GF-D8 (cell line): Measurements from ENCODE around the gene GADL1.

Source experiments
- DNase-seq: peaks from one replicate; lab custom pipeline; 2025; lab: John Stamatoyannopoulos, UW

The GADL1 gene

GRCh38 chr3:30878862-30879261, 15.6 kb downstream of the GADL1 start:
- no peak for DNase-seq

DNA sequence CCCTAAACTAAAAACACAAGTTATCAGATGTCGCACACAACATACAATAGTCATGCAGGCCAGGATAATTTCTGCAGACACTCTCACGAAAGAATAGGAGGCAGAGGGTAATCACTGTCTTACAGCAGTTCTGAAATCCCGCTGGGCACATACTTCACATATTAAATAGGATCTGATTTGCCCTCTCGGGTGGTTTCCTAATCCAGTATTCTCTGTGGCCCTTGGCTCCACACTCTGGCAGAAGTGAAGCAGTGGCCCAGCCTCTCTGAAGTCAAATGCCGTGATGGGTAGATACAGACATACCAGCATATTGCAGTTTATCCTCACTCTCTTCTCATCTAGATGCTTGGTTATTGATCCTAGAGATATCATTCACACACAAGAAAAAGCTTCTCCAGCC, 19.0 kb downstream of the GADL1 start:
- DNase-seq: no peak

DNA sequence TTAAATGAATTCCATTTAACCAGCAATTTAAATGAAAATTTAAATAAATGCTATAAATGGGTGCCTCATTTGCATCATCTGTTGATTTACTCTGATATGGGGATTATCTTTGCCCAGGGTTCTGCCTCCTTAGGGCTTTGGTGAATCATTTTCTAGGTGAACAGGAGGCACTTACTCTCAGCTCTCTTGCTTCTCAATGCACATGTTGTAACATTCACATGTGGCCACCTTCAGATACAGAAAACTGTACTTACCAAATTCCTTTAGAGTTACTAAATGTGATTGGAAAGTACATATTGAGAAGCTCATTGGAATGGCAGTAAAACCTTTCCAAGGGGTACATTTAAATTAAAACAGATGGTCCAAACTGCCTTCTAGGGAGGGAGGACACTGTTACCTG, 20.8 kb downstream of the GADL1 start:
- DNase-seq: no peak

DNA sequence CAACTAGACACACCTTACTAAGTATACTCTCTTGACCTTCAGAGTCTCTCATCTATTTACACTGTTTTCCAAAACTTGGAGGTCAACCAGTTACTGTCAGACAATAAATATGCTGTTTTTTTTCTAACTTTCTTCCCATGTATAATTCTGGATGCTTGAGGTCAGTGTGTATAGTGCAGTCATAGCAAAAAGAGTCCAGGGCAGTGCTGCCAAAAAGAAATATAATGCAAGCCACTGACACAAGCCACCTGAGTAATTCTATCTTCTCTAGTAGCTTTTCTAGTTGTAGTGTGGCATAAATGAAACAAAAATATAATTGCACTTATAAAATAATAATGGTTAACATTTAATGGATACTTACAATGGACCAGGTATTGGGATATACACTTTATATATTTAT, 21.6 kb downstream of the GADL1 start:
- DNase-seq: no peak

GRCh38 chr3:30871720-30872119, 22.7 kb downstream of the GADL1 start:
- no peak for DNase-seq

DNA sequence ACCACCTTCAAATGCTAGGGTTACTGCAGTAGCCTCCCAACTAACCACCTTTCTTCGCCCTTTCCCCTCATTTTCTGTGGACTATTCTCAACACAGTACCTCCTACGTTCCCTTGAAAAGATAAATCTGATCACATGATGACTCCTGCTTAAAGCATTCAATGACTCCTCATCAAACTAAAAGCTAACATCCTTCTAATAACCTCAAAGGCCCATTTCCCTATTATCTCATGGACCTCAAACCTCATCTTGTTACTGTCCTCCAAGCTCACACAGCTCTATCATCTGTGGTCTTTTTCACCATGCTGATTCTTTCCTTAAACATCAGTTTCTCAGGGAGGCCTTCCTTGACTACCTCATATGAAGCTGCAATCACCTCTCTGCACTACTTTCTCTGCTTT, 29.6 kb downstream of the GADL1 start:
- no peak for DNase-seq

- no peak for DNase-seq
Measured at GRCh38 chr3:30864132-30864531, 30.3 kb downstream of the GADL1 start.

DNA sequence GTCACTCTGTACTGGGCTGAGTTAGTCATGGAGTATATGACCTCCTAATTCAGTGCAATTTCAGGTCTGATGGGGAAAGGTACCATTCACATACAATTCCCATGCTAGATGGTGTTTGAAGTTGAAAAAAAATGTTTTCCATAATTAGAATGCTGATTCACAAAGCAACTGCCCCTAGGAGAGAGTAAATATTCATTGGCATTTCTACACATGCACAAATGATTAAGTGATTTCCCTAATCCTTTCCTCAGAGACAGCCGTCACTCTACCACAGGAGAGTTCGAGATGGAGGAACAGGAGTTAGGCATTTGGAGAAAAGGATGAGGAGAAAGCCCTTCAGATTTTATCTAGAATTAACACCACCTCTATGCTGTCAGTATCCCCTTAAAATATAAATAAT, 32.5 kb downstream of the GADL1 start:
- DNase-seq: no peak

- no peak for DNase-seq
Measured at GRCh38 chr3:30858894-30859389, 35.5 kb downstream of the GADL1 start.

DNA sequence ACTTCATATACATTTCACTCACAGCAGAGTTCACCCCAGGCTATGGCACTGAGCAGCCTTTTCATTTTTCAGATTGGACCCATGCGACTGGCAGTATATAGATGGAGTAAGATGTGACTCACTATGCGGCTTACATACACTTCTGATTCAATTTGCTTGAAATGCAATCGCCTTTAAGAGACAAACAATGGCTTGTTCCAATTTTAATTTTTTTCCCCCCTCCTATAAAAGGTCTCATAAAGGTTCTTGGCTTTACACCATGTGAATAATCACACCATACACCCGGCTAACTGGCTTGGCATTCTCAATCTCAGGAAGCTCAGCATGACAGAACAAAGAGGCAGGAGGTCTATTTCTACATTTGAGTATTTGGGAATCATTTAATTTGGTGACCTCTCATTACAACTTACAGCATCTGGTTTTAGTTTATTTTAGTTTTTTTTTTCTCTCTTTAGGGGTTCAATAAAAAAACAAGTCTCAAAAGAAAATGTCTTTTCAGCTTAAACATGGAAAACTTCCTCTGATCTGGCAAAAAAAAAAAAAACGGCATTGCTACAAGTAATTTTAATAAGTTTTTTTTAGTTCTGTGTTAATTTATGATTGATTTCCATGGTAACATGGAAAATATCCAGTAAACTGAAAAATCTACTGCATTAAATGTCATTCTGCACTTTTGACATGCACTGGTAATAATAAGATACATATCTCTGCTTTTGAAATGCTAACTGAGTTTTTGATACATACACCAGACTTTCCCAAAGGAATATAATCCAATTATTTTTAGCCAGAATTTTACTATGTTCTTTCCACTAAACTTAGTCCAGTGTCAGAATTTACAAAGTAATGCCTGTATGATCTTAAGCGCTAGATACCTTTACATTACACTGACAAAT, 38.8 kb downstream of the GADL1 start:
- DNase-seq: no peak

- DNase-seq: no peak
Measured at GRCh38 chr3:30852833-30853232, 41.6 kb downstream of the GADL1 start.

GRCh38 chr3:30848087-30848779, 46.2 kb downstream of the GADL1 start:
- DNase-seq: no peak

DNA sequence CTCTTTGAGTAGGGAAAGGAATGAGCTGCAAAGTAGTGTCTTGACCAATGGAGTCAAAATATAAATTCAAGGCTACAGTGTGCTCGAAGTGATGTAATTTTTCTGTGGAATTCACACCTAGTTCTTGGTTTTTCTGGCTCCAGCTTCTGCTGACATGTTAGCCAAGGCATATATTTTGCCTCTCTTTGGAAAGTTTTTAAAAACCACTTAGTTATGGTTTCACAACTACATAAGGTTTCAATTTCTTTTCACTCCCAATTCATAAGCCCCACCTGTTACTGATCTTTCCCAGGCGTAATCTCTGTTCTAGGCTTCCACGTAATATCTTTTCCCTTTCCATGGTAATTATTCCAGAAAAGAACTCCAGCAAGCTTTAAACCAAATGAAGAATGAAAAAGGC, 46.9 kb downstream of the GADL1 start:
- DNase-seq: no peak

GRCh38 chr3:30845606-30846005, 48.9 kb downstream of the GADL1 start:
- no peak for DNase-seq

DNA sequence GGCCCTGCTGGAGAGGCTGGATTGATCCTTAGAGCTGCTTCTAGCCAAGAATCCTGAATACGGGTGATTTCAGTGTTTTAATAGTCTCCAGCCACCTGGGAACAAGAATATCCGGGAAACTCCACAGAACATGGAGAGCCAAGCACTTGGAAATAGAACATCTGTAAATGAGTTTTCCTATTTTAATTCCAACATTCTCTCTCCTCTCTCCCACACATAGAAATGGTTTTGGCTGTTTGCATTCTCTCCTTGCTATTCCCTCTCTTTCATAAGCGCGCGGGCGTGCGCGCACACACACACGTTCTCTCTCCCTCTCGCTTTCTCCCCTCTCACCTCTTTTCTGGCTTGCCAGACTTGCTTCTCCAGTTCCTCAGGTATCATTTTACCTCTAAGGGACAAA, 50.6 kb downstream of the GADL1 start:
- DNase-seq: no peak

DNA sequence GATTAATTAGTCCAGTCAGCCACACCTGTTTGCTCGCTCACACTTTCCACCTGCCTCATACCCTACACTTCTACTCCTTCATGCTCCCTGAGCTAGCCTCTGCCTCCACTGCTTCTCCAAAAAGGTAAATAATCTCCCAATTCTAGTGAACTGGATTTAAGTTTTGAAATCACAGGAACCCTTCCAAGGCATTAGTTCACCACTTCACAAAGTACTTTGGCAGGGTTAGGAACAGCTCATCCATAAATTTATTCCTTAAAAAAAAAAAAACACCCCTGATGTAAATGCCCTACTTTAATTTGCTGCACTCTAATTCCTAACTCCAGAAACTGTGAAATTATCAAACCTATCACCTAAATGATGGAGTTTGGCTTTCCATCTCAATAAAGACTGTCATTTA, 58.3 kb downstream of the GADL1 start:
- DNase-seq: no peak

DNA sequence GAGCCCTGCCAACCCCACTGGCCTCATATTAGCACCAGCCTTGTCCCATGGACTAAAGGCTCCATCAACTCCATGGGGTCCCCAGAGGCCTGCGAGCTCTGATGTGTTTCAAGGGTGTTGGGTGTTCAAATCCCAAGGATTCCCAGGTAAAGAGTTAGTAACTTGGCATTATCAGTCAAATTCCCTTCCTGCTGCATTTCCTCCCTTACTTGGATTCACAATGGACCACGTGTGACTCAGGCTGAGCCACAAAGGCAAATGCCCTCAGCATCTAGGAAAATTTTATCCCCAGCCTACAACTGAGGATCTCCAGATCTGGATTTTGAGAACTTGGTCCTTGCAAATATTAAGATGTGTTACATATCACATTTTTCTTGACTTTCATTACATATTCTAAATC, 58.8 kb downstream of the GADL1 start:
- DNase-seq: no peak

DNA sequence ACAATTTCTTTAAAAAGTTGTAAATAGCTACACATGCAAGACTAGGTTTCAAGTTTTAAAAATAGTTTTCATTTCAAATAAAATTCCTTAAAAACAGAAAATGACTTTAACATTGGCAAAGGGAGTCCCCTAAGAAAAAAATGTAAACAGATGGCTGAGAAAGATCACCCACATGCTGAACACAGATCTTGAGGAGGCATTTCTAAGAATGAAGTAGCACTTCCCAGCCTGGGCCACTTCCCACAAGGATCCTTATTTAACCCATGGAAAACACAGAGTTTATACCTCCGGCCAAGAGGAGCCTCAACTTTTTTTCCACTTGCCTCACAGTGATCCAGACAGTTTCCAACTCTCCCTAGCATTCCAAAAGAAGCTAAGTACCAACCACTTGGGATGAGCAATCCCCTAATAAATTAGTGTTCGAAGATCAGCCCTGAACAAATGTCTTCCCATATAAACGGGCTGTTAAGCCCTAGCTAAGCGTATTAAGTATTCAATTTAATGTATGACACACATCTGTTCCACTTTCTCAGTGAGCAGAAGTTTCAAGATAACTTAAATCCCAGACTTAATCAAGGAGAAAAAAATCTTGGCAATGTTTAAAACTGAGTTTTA, 61.4 kb downstream of the GADL1 start:
- no peak for DNase-seq

GRCh38 chr3:30827080-30827479, 67.4 kb downstream of the GADL1 start:
- no peak for DNase-seq

GRCh38 chr3:30826531-30826942, 67.9 kb downstream of the GADL1 start:
- no peak for DNase-seq

DNA sequence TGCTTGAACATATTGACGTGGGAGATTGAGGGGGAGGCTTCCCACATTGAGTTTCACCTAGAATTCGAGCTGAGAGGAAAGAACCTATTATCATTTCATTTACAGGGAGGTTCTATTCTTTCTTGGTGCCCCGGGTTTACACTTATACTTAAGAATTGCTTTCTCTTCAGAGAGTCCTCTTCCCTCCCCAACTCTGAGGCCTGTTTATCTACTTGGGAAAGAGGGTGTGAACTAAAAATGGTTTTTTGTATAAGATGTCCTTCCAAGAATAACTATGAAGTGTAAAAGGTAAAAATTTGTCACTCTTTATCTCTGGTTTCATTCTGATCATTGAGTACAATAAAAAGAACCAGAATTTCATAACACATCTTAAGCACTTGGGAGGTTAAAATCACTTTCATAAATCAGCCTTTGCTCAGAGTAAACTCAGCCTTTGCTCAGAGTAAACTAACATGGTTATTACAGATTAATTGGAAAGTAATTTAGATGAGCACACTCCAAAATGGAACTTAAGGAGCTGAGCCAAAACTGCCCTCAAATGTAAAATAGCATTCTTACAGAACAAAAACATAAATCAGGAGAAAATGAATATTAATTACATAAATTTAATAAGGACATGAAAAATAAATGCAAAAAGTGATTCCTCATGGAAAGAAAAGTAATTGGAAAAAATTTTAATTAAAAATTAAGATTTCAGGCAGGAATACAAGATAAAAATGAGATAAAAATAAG, 75.2 kb downstream of the GADL1 start:
- no peak for DNase-seq

GRCh38 chr3:30813734-30814133, 80.7 kb downstream of the GADL1 start:
- no peak for DNase-seq
